Urinary bladder (tissue), 4 donors: ENCODE results near the gene PPP1CA. TPM values are rescaled to one million over a fixed set of nuclear protein-coding genes. Genes with fewer than 3 reads are reported as not detected.

Experiments
- DNase-seq: peaks from one replicate; pipeline ENCODE4 v3.0.0-alpha.2; 2015; ENCODE audit errors: extremely low spot score
- H3K27ac ChIP-seq: one replicate; pipeline ENCODE4 v1.5.1; 2013; ENCODE audit warnings: low read depth, mild to moderate bottlenecking, moderate library complexity
- H3K36me3 ChIP-seq: one replicate; pipeline ENCODE4 v1.6.1; 2013; ENCODE audit warnings: mild to moderate bottlenecking, moderate library complexity; ENCODE audit not compliant: insufficient read depth
- H3K4me1 ChIP-seq: one replicate; pipeline ENCODE4 v1.6.1; 2013; ENCODE audit warnings: mild to moderate bottlenecking, moderate library complexity; ENCODE audit not compliant: insufficient read depth
- H3K4me3 ChIP-seq: one replicate; pipeline ENCODE4 v1.5.1; 2013; ENCODE audit warnings: low read depth, low read length
- WGBS: extraction: QIAGEN DNeasy Blood & Tissue Kit; methylation state at CpG from one replicate; pipeline ENCODE4 v1.1.7; 2013; 5-methylcytosine and 5-hydroxymethylcytosine counted together
- polyA plus RNA-seq: library from polyadenylated mRNA; stranded (reverse); fragments of 200-250 nt; gene quantifications from one replicate; pipeline ENCODE4 v1.2.3, GENCODE V29; 2013
- small RNA-seq: library from RNA; depleted of rRNA; stranded (forward); fragments of <200 nt; gene quantifications from one replicate; pipeline ENCODE3, GENCODE V24; 2014
- total RNA-seq: library from RNA; depleted of rRNA; stranded (reverse); fragments of >200 nt; gene quantifications from one replicate; pipeline ENCODE4 v1.2.3, GENCODE V29; 2014
- donor health status: healthy with polysubstance abuse.
- donor health status: healthy.

PPP1CA gene
- total and polyA plus RNA-seq, 2 donors = 70.6 to 85.9 TPM

- no peaks in the 10 kb centered on the region for H3K36me3 ChIP-seq
- H3K4me1 ChIP-seq = peaks cover under 1% of the 10 kb centered on the region
- H3K27ac ChIP-seq = no peak overlapping the region
- WGBS = 87% methylated on average over 4 of the region's 4 CpGs
- DNase-seq = no peak
- no peak overlapping the region for H3K4me3 ChIP-seq
Observed at GRCh38 chr11:67349928-67350465, 51.7 kb downstream of the PPP1CA start.

DNA sequence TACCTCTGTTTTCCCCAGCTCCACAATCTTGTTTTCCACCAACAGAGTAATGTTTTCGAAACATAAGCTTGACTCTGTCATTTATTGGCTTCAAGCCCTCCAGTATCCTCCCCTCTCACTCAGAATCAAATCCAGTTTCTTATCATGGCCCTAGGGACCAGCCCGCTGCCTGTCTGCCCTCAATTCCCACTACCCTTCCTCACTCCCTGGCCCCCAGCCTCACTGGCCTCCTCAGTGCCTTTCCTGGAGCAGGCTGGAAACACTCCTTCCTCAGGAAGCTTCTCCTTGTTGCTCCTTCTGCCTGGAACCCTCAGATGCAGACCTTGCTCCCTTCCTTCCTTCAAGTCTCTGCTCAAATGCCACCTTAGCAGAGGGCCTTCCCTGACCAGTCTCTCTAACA is 52.2 kb downstream of the PPP1CA start:
- Histone ChIP-seq H3K4me1 (no peaks in the 10 kb centered on the region), H3K27ac (no peak overlapping the region), H3K4me3 (no peak overlapping the region), H3K36me3 (no peaks in the 10 kb centered on the region)
- 72% methylated on average over 2 of the region's 2 CpGs for WGBS
- DNase-seq = no peak

GRCh38 chr11:67349036-67349435 is 52.6 kb downstream of the PPP1CA start:
- no peak overlapping the region for H3K27ac ChIP-seq
- no peak for DNase-seq
- H3K4me3 ChIP-seq = no peak overlapping the region
- no peaks in the 10 kb centered on the region for H3K4me1 ChIP-seq
- 70% methylated on average over 5 of the region's 5 CpGs for WGBS
- H3K36me3 ChIP-seq = no peaks in the 10 kb centered on the region

Small RNA genes lying within 50 kb of the gene (small RNA-seq; reads per million reads assigned to genes)
- not detected for gene RN7SKP239
- gene RNU6-1238P = not detected

Other genes starting within 250 kb of the PPP1CA start
- gene GRK2, start 135.4 kb downstream of the PPP1CA start, total RNA-seq = 21.1 TPM
- 66.3 TPM for gene GRK2, start 135.4 kb downstream of the PPP1CA start, polyA plus RNA-seq
- gene ANKRD13D, start 112.6 kb downstream of the PPP1CA start, total RNA-seq = 25.2 TPM
- 44.0 TPM for gene ANKRD13D, start 112.6 kb downstream of the PPP1CA start, polyA plus RNA-seq
- 23.6 TPM for gene SSH3, start 98.3 kb downstream of the PPP1CA start, total RNA-seq
- gene SSH3, start 98.3 kb downstream of the PPP1CA start, polyA plus RNA-seq = 52.7 TPM
- gene POLD4, start 48.3 kb downstream of the PPP1CA start, total RNA-seq = 8.8 TPM
- gene POLD4, start 48.3 kb downstream of the PPP1CA start, polyA plus RNA-seq = 157 TPM
- gene CLCF1, start 28.3 kb downstream of the PPP1CA start, total RNA-seq = 2.7 TPM
- gene CLCF1, start 28.3 kb downstream of the PPP1CA start, polyA plus RNA-seq = 9.2 TPM
- gene RAD9A, start 9.9 kb downstream of the PPP1CA start, total RNA-seq = 7.5 TPM
- 16.9 TPM for gene RAD9A, start 9.9 kb downstream of the PPP1CA start, polyA plus RNA-seq
- gene TBC1D10C, start 2.2 kb upstream of the PPP1CA start, total RNA-seq = 0.42 TPM
- gene TBC1D10C, start 2.2 kb upstream of the PPP1CA start, polyA plus RNA-seq = 2.6 TPM
- 0.63 TPM for gene CARNS1, start 13.8 kb upstream of the PPP1CA start, total RNA-seq
- gene CARNS1, start 13.8 kb upstream of the PPP1CA start, polyA plus RNA-seq = 0.76 TPM
- gene RPS6KB2, start 26.6 kb upstream of the PPP1CA start, total RNA-seq = 19.8 TPM
- gene RPS6KB2, start 26.6 kb upstream of the PPP1CA start, polyA plus RNA-seq = 41.2 TPM
- 1.2 TPM for gene PTPRCAP, start 35.8 kb upstream of the PPP1CA start, total RNA-seq
- gene PTPRCAP, start 35.8 kb upstream of the PPP1CA start, polyA plus RNA-seq = 5.2 TPM
- 31.0 TPM for gene CORO1B, start 41.6 kb upstream of the PPP1CA start, total RNA-seq
- 99.3 TPM for gene CORO1B, start 41.6 kb upstream of the PPP1CA start, polyA plus RNA-seq
- gene GPR152, start 50.9 kb upstream of the PPP1CA start, total RNA-seq = not detected
- not detected for gene GPR152, start 50.9 kb upstream of the PPP1CA start, polyA plus RNA-seq
- gene CABP4, start 53.5 kb upstream of the PPP1CA start, total RNA-seq = 0.26 TPM
- 0.96 TPM for gene CABP4, start 53.5 kb upstream of the PPP1CA start, polyA plus RNA-seq
- 20.4 TPM for gene TMEM134, start 67.4 kb upstream of the PPP1CA start, total RNA-seq
- 80.2 TPM for gene TMEM134, start 67.4 kb upstream of the PPP1CA start, polyA plus RNA-seq
- 42.9 TPM for gene AIP, start 81.2 kb upstream of the PPP1CA start, total RNA-seq
- 135 TPM for gene AIP, start 81.2 kb upstream of the PPP1CA start, polyA plus RNA-seq
- 12.6 TPM for gene PITPNM1, start 103.5 kb upstream of the PPP1CA start, total RNA-seq
- 18.5 TPM for gene PITPNM1, start 103.5 kb upstream of the PPP1CA start, polyA plus RNA-seq
- 5.9 TPM for gene CDK2AP2, start 106.3 kb upstream of the PPP1CA start, total RNA-seq
- gene CDK2AP2, start 106.3 kb upstream of the PPP1CA start, polyA plus RNA-seq = 75.8 TPM
- not detected for gene CABP2, start 121.6 kb upstream of the PPP1CA start, total RNA-seq
- not detected for gene CABP2, start 121.6 kb upstream of the PPP1CA start, polyA plus RNA-seq
- 299 TPM for gene GSTP1, start 182.0 kb upstream of the PPP1CA start, total RNA-seq
- gene GSTP1, start 182.0 kb upstream of the PPP1CA start, polyA plus RNA-seq = 679 TPM
- gene NDUFV1, start 205.1 kb upstream of the PPP1CA start, total RNA-seq = 103 TPM
- 161 TPM for gene NDUFV1, start 205.1 kb upstream of the PPP1CA start, polyA plus RNA-seq
- gene NUDT8, start 228.1 kb upstream of the PPP1CA start, total RNA-seq = 3.0 TPM
- 5.8 TPM for gene NUDT8, start 228.1 kb upstream of the PPP1CA start, polyA plus RNA-seq
- gene TBX10, start 237.9 kb upstream of the PPP1CA start, total RNA-seq = not detected
- not detected for gene TBX10, start 237.9 kb upstream of the PPP1CA start, polyA plus RNA-seq
- gene ACY3, start 248.9 kb upstream of the PPP1CA start, total RNA-seq = not detected
- not detected for gene ACY3, start 248.9 kb upstream of the PPP1CA start, polyA plus RNA-seq